PC-9 (cell line): ENCODE data around the gene SELL.

Source experiments
- CTCF ChIP-seq: fragments of 200-600 bp; sonication (generic); conservative IDR thresholded peaks from 2 replicates; pipeline ENCODE4 v1.6.1; 2017; ENCODE audit warnings: mixed run types, antibody characterized with exemption, mild to moderate bottlenecking, moderate library complexity
- EZH2 ChIP-seq: fragments of 200-600 bp; sonication (generic); IDR thresholded peaks from 2 replicates; pipeline ENCODE4 v1.8.0; 2017; ENCODE audit warnings: antibody characterized with exemption, low read depth

- no peak for TF ChIP-seq EZH2
- no peak for TF ChIP-seq CTCF
These were observed 30.3 kb downstream of the SELL start for GRCh38 chr1:169681140-169681539.
